Non-pigmented ciliary epithelial cell (primary cell): ENCODE measurements around the gene PTPRR.

ENCODE experiments used
- DNase-seq: peaks from one replicate; pipeline ENCODE4 v3.0.0-alpha.2; 2010; ENCODE audit warnings: low read depth

The PTPRR gene

GRCh38 chr12:70644861-70645260 lies 275.7 kb downstream of the PTPRR start:
- no peak for DNase-seq

DNA sequence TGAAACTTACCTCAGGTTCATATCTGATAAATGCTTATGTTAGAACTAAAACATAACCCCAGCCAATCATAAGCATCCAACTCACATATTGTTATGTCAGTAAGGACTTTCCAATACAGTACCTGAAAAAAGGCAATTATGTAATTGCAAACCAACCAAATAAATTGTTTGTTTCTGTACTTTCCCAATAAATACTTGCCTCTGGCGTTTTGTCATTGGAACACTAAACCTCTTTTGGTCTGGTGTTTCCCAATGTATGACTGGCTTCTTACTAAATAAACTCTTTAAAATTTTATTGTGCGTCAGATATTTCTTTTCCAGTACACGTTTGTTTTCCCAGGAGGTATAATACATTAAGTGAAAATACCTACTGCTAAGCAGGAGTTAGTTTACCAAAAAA lies 276.6 kb downstream of the PTPRR start:
- no peak for DNase-seq

GRCh38 chr12:70641691-70642090 lies 278.8 kb downstream of the PTPRR start:
- no peak for DNase-seq

- DNase-seq, result no peak
These were observed 279.6 kb downstream of the PTPRR start for GRCh38 chr12:70640901-70641300.

GRCh38 chr12:70639535-70639934 lies 281.0 kb downstream of the PTPRR start:
- DNase-seq, result no peak

DNA sequence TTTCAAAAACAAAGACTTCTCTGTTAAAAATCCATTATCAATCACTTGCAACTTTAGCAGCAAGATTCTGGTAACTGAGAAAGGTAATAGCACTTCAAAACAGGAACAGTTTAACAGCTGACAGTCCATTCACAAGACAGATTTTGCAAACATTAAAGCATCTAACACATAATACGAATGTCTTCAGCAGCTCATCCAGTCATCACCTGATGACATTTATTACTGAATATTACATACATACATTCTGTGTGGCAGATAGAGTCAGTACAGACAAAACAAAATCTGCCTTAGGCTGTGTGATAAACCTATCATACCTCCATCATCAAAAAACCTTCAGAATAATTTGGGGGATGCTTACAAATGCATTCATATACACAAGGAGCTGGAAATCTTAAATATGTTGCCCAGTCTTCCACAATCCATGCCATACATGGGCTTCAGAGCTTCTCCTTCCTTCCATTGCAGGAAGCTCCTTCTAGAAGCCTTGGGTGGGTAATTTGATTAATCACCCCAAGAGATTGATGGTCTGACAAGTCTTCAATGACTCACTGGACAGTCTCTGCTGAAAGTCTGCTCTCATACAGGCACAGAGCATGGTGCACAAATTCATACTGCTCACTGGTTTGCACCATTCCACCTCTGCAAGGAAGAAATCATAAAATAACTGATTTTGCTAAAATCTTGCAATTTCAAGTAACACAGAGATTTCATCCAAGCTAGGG lies 281.7 kb downstream of the PTPRR start:
- DNase-seq, result no peak

GRCh38 chr12:70637303-70638085 lies 283.0 kb downstream of the PTPRR start, which contains the start of gene PTPRB:
TSS of gene PTPRB (minus strand) at chr12:70637429. CDS start at chr12:70637395, 34 bp downstream.
- DNase-seq, result no peak

- no peak for DNase-seq
These were observed 284.8 kb downstream of the PTPRR start for GRCh38 chr12:70635755-70636154.

DNA sequence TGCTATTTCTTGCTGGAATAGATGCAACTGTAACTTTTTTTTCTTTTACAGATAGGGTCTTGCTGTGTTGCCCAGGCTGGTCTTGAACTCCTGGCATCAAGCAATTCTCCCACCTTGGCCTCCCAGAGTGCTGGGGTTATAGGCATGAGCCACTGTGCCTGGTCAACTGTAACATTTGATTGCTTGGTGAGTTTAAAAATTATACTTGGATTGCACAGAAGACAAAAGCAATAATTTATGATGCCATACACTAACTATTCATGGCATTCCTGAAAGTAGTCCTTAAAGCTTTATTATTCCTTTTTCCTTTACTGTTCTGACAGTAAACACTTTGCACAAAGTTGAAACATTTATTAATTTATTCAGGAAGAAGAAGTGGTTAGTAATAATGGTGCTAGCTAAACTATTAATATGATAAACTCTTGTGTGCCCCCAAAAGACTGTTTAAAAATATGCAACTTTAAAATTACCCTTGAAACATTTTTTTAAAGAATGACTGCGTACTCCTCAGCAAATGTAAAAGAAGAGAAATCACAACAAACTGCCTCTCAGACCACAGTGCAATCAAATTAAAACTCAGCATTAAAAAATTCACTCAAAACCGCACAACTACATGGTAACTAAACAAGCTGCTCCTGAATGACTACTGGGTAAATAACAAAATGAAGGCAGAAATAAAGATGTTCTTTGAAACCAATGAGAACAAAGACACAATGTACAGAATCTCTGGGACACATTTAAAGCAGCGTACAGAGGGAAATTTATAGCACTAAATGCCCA lies 291.6 kb downstream of the PTPRR start:
- no peak for DNase-seq

GRCh38 chr12:70627677-70628076 lies 292.9 kb downstream of the PTPRR start:
- DNase-seq, result no peak

DNA sequence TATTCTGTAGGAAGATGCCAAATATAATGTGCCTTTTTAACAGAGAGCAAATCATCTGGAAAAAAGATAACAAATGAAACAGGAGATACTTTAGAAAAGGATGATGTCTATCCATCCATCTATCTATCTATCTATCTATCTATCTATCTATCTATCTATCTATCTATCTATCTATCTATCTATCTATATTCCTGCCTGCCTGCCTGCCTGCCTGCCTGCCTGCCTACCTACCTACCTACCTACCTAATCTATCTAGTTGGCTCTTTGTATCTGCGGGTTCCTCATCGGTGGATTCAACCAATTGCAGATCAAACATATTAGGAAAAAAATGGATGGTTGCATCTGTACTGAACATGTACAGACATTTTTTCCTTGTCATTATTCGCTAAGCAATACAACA lies 294.4 kb downstream of the PTPRR start:
- no peak for DNase-seq

DNA sequence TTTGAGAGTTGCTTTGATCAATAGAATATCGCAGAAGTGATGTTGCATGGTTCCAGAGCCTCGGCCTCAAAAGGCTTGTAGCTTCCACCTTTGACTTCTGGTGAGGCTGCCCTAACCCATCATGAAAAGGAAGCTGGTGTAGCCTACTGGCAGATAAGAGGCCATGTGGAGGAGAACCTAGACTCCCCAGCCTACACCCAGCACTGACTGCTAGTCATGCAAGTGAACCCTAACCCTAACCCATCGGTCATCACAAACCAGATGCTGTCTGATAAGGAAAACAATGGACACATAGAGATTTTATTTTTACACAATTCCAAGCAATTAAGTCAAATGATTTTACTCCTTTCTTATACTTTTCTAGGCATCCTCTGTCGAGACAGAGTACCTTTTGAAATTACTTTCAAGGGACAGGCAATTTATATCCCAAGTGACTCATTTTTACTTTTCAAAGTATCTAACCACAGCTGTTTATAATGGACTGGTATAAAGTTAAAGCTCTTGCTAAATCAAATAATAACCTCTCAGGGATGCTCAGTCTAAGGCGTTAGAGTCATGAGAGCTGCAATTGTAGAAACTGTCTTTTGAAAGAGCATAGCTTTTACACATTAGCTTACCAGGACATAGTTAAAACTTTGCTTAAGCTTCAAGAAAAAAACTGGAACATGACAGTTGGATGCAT lies 300.9 kb downstream of the PTPRR start:
- DNase-seq, result no peak

DNA sequence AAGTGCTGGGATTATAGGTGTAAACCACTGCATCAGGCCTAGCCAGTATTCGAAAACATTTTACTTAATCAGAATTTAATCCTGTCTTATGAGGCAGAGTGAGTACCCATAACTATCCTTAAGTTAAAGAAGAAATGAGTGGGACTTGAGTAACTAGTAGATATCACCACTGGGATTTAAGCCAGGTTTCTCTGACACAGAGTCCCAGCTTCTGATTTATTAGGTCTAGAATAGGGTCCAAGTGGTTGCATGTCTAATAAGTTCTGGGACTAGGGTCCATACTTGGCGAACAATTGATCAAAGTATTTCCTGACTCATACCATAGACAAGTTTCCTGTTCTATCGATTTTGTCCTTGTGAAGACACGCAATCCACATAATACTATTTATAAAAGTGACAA lies 302.2 kb downstream of the PTPRR start:
- DNase-seq, result no peak

DNA sequence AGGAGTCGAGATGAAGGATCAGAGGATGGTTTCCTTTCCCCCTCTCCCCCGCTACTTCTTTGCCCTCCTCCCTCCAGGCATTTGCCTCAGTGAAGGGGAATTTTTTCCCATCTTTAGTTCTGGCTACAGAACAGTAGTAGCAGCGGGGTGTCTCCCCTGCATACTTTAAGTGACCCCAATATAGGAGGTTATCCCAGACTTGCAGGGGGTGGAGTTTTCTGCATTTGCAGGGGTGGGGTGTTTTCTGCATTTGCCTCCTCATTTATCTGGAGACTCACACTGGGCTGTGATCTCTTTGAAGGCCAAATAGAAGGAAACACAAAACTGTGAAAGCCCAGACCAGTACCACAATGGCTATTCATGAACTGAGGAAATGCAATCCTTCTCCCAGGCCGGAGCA lies 303.1 kb downstream of the PTPRR start:
- DNase-seq, result no peak

DNA sequence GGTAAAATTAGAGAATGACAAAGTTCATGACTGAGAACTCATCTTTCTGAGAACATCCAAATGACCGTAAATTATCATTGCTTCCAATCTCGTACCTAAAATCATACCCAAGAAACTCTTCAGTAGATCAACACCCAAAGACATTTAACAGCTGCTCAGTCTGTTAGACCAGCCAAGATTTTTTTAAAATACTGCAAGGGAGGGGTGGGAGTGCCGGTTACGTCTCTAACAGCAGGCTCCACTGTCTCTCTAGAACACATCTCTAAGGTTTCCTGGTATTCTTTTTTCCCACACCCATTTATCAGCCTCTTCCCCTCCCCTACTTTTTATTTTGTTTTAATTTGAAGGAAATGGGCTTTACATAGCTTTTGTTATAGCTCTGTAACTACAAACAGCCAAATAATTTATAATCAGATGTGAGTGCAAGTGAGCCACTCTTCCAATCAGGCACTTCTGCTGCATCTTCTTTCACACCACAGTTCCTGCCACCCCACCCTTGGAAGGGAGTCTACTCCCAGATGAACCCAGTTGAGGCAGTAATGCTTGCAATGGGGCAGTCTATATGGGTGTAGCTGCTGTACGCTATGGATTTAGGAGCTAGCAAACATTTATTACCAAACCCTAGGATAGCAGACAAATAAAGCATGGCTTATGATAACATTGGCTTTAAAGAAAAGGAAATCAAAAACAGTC lies 305.2 kb downstream of the PTPRR start:
- no peak for DNase-seq

DNA sequence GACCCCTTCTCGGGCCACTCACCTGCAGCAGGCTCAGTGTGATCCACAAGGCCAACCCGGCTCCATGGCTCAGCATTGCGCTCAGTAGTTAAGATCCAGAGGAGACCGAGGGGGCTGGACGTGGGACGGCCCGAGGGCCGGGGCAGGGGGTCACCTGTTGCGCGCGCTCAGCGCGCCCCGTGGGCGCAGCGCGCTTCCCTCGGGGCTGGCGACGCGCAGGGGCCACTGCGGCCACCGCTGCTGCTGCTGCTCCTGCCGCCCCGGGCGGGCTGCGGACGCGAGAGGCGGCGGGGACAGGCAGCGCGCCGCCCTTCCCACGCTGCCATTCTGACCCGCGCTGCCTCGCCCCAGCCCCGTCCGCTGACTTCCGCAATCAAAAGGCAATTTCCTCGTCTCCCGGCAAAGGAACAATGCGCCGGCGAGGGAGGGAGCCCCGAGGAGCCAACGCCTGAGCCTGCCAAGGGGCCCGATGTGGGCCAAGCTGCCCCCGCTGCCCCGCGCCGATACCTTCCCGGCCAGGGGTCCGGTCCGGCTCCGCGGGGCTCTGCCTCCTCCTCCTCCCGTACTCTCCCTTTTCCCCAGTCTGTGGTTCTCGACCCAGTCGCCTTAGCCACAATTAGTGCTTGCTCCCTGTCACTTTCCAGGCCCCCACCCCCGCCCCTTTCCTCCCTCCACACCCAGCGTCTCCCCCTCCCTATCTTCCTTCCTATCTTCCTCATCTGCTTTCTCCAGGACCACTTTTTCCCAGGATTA lies 310.6 kb downstream of the PTPRR start:
- DNase-seq, result no peak

DNA sequence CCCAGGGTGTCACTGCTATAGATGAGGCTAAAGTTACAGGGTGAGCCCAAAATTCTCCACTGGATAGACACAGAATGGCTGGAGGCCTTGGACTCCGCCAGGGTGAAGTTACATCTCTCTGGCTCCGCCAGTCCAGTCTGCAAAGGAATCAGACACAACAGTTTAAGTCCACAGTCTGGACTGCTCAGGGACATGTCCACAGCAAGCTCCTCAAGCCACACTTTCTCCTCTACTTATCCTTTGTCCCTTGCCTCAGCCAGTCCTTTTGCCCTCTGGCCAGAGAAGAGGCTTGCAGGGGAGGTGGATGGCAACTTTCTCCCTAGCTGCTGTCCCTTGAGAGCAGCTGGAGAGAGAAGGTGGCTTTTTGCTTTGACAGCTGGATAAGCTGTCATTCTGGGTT lies 311.3 kb downstream of the PTPRR start:
- no peak for DNase-seq

DNA sequence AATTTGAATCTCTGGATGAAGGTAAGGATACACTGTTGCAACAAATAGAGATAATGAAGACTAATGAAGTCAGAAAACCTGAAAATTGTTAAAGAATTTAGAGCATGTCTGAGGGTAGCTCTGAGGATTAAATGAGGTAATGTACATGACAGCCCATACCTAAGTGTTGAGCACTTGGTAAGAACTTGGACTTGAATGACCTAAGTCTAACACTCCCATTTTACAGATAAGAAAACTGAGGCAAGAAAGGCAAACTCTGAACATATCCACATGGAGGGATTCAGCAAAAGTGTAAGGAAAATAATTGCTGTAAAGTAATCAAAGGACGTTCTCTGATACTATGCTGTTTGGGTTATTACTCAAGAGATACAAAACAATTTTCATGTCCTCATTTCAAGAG lies 312.4 kb downstream of the PTPRR start:
- DNase-seq, result no peak

GRCh38 chr12:70607107-70607506 lies 313.4 kb downstream of the PTPRR start:
- DNase-seq, result no peak

- DNase-seq, result no peak
These were observed 314.6 kb downstream of the PTPRR start for GRCh38 chr12:70605976-70606375.

DNA sequence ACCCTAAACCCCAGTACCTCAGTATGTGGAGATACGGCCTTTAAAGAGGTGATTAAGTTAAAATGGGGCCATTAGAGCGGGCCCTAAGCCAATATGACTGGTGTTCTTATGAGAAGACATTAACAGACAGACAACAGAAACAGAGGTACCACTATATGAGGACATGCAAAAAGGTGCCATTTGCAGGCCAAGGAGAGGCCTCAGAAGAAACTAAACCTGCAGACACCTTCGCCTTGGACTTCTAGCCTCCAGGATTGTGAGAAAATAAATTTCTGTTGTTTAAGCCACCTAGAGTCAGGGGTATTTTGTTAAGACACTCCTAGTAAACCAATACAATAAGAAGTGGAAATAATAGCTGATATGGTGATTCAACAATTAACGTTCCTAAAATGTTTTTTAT lies 315.9 kb downstream of the PTPRR start:
- DNase-seq, result no peak
